Stimulated activated effector memory CD8-positive, alpha-beta T cell treated with anti-CD3 and anti-CD28 coated beads, Interleukin-12 subunit alpha, Interleukin-12 subunit beta, amount 100 ng/mL, for 72 hours (primary cell): Measurements from ENCODE around the gene ATG7.
A peak's percentile ranks its signal among the peaks of the same experiment; 100 is the strongest.

Experiments used
- ATAC-seq: fragments of 150-1000 bp; cut with Tn5 transposase; 2 replicates; pipeline ENCODE4 v1.10.0; 2021
- DNase-seq, 2 donors: peaks; one replicate each; pipeline ENCODE4 v3.0.0; 2021 to 2022; ENCODE audit warnings: low spot score in 2 of 2
- H3K27ac Mint-ChIP-seq: one replicate; pipeline ENCODE4 v1.8.0; 2022; ENCODE audit warnings: mild to moderate bottlenecking, mixed read lengths
- H3K36me3 Mint-ChIP-seq: one replicate; pipeline ENCODE4 v1.8.0; 2022; ENCODE audit warnings: mild to moderate bottlenecking, mixed read lengths
- H3K4me1 Mint-ChIP-seq: one replicate; pipeline ENCODE4 v1.8.0; 2022; ENCODE audit warnings: mixed read lengths
- H3K4me3 Mint-ChIP-seq: one replicate; pipeline ENCODE4 v1.8.0; 2022; ENCODE audit warnings: mild to moderate bottlenecking, mixed read lengths
- H3K9me3 Mint-ChIP-seq: one replicate; pipeline ENCODE4 v1.8.0; 2022; ENCODE audit warnings: mixed read lengths

Gene ATG7

GRCh38 chr3:11275926-11276325 lies 3.7 kb downstream of the ATG7 start:
- ATAC-seq (no peak), DNase-seq (no peak)
- H3K36me3 Mint-ChIP-seq: peaks cover 49% of the 10 kb centered on the region
- peaks cover 6% of the 10 kb centered on the region for H3K9me3 Mint-ChIP-seq
- peaks cover 57% of the 10 kb centered on the region for H3K4me1 Mint-ChIP-seq
- no peak overlapping the region for H3K4me3 Mint-ChIP-seq
- H3K27ac Mint-ChIP-seq: no peak overlapping the region

DNA sequence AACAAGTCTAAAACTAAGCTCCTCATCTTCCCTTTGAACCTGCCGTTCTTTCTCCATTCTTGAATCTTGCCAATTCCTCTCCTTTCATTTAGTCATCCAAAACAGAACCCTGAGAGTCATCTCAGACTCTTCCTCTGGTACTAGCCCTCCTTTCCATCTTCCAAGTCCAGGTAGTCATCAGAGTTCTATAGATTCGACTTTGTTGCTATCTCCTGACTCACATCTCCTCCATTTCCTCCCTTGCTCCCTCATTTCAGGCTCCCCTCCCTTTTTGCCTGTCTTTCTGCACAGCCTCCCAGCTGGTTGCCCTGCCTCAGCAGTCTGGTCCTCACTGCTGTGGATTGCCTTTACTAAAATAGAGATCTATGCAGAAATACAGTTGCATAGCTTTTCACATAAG lies 4.7 kb downstream of the ATG7 start:
- Mint-ChIP-seq H3K36me3 (peaks cover 57% of the 10 kb centered on the region), H3K4me1 (peaks cover 54% of the 10 kb centered on the region), H3K27ac (peak overlapping the region; percentile 14), H3K4me3 (no peak overlapping the region), H3K9me3 (peaks cover 6% of the 10 kb centered on the region)
- no peak for DNase-seq
- ATAC-seq: no peak

GRCh38 chr3:11282250-11283138 lies 10.3 kb downstream of the ATG7 start:
- H3K36me3 Mint-ChIP-seq: peaks cover 68% of the 10 kb centered on the region
- H3K4me3 Mint-ChIP-seq: no peak overlapping the region
- H3K27ac Mint-ChIP-seq: peak overlapping the region; percentile 68
- ATAC-seq (peak; percentile 75), DNase-seq (no peak)
- H3K4me1 Mint-ChIP-seq: peaks cover 36% of the 10 kb centered on the region
- H3K9me3 Mint-ChIP-seq: no peaks in the 10 kb centered on the region

DNA sequence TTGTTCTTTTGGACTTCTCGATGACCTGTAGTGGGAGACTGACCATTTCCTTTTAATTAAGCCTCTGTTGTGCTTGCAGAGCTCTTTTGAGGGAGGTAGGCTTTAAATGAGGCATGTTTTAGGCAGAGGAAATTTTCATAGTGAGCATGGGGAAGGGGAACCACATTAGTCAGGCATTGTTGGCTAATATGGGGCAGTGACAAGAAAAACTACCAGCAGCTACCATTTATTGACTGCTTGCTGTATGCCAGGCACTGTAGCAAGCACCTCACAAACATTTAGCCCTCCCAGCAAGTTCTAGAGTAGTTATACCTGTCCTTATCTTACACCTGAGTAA lies 10.9 kb downstream of the ATG7 start:
- Mint-ChIP-seq H3K4me3 (no peak overlapping the region), H3K36me3 (peaks cover 70% of the 10 kb centered on the region), H3K27ac (peak overlapping the region; percentile 68), H3K9me3 (no peaks in the 10 kb centered on the region), H3K4me1 (peaks cover 38% of the 10 kb centered on the region)
- DNase-seq (no peak), ATAC-seq (no peak)

GRCh38 chr3:11284011-11284410 lies 11.8 kb downstream of the ATG7 start:
- DNase-seq: no peak
- no peaks in the 10 kb centered on the region for H3K9me3 Mint-ChIP-seq
- H3K36me3 Mint-ChIP-seq: peaks cover 70% of the 10 kb centered on the region
- no peak overlapping the region for H3K27ac Mint-ChIP-seq
- no peak overlapping the region for H3K4me3 Mint-ChIP-seq
- ATAC-seq: no peak
- H3K4me1 Mint-ChIP-seq: peaks cover 40% of the 10 kb centered on the region

DNA sequence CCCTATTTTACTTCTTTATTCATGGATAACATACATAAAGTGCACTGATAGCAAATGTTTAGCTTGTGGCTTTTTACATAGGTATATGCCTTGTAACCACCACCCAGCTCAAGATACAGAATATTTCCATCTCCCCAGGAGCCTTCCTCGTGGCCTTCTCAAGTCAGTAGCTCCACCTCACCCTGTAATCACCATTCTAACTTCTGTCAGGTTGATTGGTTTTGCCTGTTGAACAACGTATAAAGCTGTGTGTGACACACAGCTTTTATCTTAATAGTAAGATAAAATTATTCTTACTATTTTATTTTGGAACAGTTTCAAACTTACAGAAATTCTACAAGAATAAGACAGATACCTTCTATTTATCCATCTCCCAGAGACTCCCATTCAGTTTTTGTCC lies 13.3 kb downstream of the ATG7 start:
- H3K4me1 Mint-ChIP-seq: peaks cover 54% of the 10 kb centered on the region
- peak overlapping the region; percentile 30 for H3K27ac Mint-ChIP-seq
- H3K4me3 Mint-ChIP-seq: no peak overlapping the region
- DNase-seq (no peak), ATAC-seq (no peak)
- peaks cover 64% of the 10 kb centered on the region for H3K36me3 Mint-ChIP-seq
- H3K9me3 Mint-ChIP-seq: no peaks in the 10 kb centered on the region

DNA sequence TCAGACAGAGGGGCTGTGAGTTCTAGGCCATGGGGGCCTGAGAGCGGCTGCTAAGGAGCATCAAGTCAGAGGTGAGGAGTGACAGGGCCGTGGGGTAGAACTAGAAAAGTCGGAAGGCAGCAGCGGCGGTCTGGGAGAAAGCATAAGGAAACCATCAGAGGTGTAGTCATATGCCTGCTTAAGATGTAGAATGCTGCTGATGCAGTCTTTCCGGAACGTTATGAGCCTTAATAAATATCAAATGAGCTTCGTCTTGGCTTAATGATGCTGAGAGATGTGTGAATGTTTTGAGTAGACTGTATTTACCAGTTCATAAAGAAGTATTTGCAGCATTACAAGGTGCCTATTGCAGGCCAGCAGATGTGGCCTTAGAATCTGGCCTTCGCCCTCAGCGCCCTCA lies 15.2 kb downstream of the ATG7 start:
- Mint-ChIP-seq H3K4me1 (peaks cover 65% of the 10 kb centered on the region), H3K9me3 (no peaks in the 10 kb centered on the region), H3K4me3 (no peak overlapping the region), H3K27ac (peak overlapping the region; percentile 58), H3K36me3 (peaks cover 50% of the 10 kb centered on the region)
- DNase-seq (no peak), ATAC-seq (no peak)

GRCh38 chr3:11288021-11288491 lies 15.9 kb downstream of the ATG7 start:
- H3K27ac Mint-ChIP-seq: peak overlapping the region; percentile 93
- ATAC-seq (no peak), DNase-seq (no peak)
- peaks cover 59% of the 10 kb centered on the region for H3K4me1 Mint-ChIP-seq
- peaks cover 44% of the 10 kb centered on the region for H3K36me3 Mint-ChIP-seq
- H3K9me3 Mint-ChIP-seq: no peaks in the 10 kb centered on the region
- peak overlapping the region; percentile 42 for H3K4me3 Mint-ChIP-seq

DNA sequence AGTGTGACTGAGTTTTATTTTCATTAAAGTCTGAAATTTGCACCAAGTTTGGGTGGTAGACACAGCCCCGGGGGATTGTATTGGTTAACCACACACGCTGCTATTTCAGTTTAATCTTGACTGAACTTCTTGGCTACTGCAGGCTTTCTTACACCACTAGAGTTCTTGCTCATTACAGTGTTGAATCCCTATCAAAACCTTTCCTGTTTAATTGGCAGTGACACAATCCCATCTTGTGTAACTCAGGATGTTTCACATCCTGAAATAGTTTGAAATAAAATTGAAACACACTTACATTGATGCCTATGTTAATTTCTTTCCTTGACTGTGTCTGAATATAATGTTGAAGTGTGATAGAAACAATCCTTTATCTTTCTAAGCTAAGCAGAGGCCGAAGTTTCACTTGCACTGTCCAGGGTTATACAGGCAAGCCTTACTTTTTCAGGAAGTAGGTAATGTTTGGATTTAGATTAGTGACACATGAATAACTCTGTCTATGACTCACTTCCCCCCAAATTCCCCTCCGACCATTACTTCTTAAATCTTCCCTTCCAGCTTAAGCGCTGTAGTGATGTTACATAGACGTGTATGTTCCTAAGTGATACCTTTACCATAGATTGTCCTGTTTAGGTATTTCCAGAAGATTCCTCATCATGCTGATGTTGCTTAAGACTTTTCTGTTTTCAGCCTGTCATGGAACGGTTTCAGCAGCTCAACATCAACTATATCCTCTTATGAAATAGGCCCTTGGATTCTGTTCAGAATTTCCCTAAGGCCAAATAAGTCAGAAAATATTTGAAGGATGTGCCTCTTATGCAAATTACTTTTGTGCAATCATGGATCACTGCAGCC lies 16.8 kb downstream of the ATG7 start:
- H3K9me3 Mint-ChIP-seq: no peaks in the 10 kb centered on the region
- peak overlapping the region; percentile 42 for H3K4me3 Mint-ChIP-seq
- H3K36me3 Mint-ChIP-seq: peaks cover 37% of the 10 kb centered on the region
- DNase-seq: no peak
- H3K4me1 Mint-ChIP-seq: peaks cover 59% of the 10 kb centered on the region
- H3K27ac Mint-ChIP-seq: peak overlapping the region; percentile 93
- ATAC-seq: peak; percentile 67

GRCh38 chr3:11289864-11290263 lies 17.7 kb downstream of the ATG7 start:
- peak; percentile 71 for ATAC-seq
- peaks cover 59% of the 10 kb centered on the region for H3K4me1 Mint-ChIP-seq
- H3K4me3 Mint-ChIP-seq: peak overlapping the region; percentile 42
- peaks cover 28% of the 10 kb centered on the region for H3K36me3 Mint-ChIP-seq
- no peaks in the 10 kb centered on the region for H3K9me3 Mint-ChIP-seq
- DNase-seq: no peak
- peak overlapping the region; percentile 93 for H3K27ac Mint-ChIP-seq

GRCh38 chr3:11290743-11291680 lies 18.8 kb downstream of the ATG7 start:
- Mint-ChIP-seq H3K9me3 (no peaks in the 10 kb centered on the region), H3K27ac (peak overlapping the region; percentile 93), H3K4me1 (peaks cover 56% of the 10 kb centered on the region), H3K4me3 (peak overlapping the region; percentile 42), H3K36me3 (peaks cover 17% of the 10 kb centered on the region)
- DNase-seq (no peak), ATAC-seq (peak; percentile 81)

GRCh38 chr3:11291808-11292207 lies 19.6 kb downstream of the ATG7 start:
- H3K4me3 Mint-ChIP-seq: peak overlapping the region; percentile 42

GRCh38 chr3:11297126-11297525 lies 24.9 kb downstream of the ATG7 start:
- Mint-ChIP-seq H3K4me1 (peaks cover 27% of the 10 kb centered on the region), H3K36me3 (peaks cover 44% of the 10 kb centered on the region), H3K9me3 (no peaks in the 10 kb centered on the region), H3K27ac (peak overlapping the region; percentile 41), H3K4me3 (no peak overlapping the region)
- ATAC-seq (no peak), DNase-seq (no peak)

More at GRCh38 chr3:11291808-11292207, 19.6 kb downstream of the ATG7 start:
- DNase-seq (no peak), ATAC-seq (no peak)
- Mint-ChIP-seq H3K4me1 (peaks cover 61% of the 10 kb centered on the region), H3K36me3 (peaks cover 9% of the 10 kb centered on the region), H3K27ac (peak overlapping the region; percentile 93), H3K9me3 (no peaks in the 10 kb centered on the region)

- Mint-ChIP-seq H3K27ac (peak overlapping the region; percentile 16), H3K4me3 (peak overlapping the region; percentile 1), H3K4me1 (peaks cover 37% of the 10 kb centered on the region), H3K9me3 (no peaks in the 10 kb centered on the region), H3K36me3 (peaks cover 73% of the 10 kb centered on the region)
- ATAC-seq (peak; percentile 99), DNase-seq (no peak)
Observed at GRCh38 chr3:11300970-11301369, 28.8 kb downstream of the ATG7 start.

DNA sequence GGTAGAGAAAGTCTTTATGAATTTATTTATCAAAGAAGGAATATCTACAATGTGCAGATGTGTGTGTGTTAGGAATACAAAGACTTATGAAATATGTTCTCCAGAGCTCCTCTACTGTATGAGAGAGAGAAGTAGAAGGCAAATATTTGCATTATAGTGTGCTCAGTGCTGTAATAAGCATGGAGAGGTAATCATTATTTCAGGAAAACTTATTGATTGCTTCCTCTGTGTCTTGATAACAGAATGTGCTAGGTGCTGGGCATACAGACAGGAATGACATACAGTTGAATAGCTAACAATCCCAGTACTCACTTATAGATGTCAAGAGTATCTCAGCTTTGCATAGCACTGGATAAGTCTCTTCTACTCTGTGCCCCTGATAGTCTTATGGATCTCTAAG lies 30.2 kb downstream of the ATG7 start:
- H3K9me3 Mint-ChIP-seq: no peaks in the 10 kb centered on the region
- DNase-seq (no peak), ATAC-seq (no peak)
- peaks cover 44% of the 10 kb centered on the region for H3K4me1 Mint-ChIP-seq
- peaks cover 78% of the 10 kb centered on the region for H3K36me3 Mint-ChIP-seq
- H3K27ac Mint-ChIP-seq: no peak overlapping the region
- no peak overlapping the region for H3K4me3 Mint-ChIP-seq
